Effector memory CD4-positive, alpha-beta T cell (primary cell): ENCODE measurements around the gene EPS8L2.

ENCODE experiments used
- DNase-seq, 3 donors: peaks; one replicate each; pipeline ENCODE4 v3.0.0-alpha.2; 2020
- H3K27ac ChIP-seq: 2 replicates; pipeline ENCODE4 v1.7.0; 2013; ENCODE audit warnings: mild to moderate bottlenecking, low read length, moderate library complexity; ENCODE audit not compliant: insufficient read depth, poor library complexity, severe bottlenecking
- H3K27me3 ChIP-seq: replicated peaks from 2 replicates; pipeline ENCODE4 v1.7.0; 2013; ENCODE audit warnings: mild to moderate bottlenecking, low read length; ENCODE audit not compliant: insufficient read depth, control insufficient read depth, poor library complexity, severe bottlenecking
- H3K36me3 ChIP-seq: 2 replicates; pipeline ENCODE4 v1.7.0; 2013; ENCODE audit warnings: mild to moderate bottlenecking, low read length, moderate library complexity; ENCODE audit not compliant: control insufficient read depth, insufficient read depth
- H3K4me1 ChIP-seq: 2 replicates; pipeline ENCODE4 v1.7.0; 2013; ENCODE audit warnings: low read length, mild to moderate bottlenecking; ENCODE audit not compliant: control insufficient read depth, insufficient read depth, poor library complexity, severe bottlenecking
- H3K4me3 ChIP-seq: 2 replicates; pipeline ENCODE4 v1.7.0; 2013; ENCODE audit warnings: low read length, low read depth, mild to moderate bottlenecking; ENCODE audit not compliant: insufficient read depth, poor library complexity, severe bottlenecking
- H3K9me3 ChIP-seq: 2 replicates; pipeline ENCODE4 v1.7.0; 2013; ENCODE audit warnings: mild to moderate bottlenecking, low read length, moderate library complexity; ENCODE audit not compliant: control insufficient read depth

Gene EPS8L2

GRCh38 chr11:695538-696248, 10.3 kb upstream of the EPS8L2 start, which contains the start of gene TMEM80:
Gene TMEM80, plus strand, starts transcription at chr11:695816. Its CDS starts 12 bp downstream, at chr11:695828.
- Histone ChIP-seq H3K9me3 (no peaks in the 10 kb centered on the region), H3K27me3 (no peaks in the 10 kb centered on the region), H3K4me3 (peak within 1 kb of the TSS; percentile 83), H3K27ac (peak within 1 kb of the TSS; percentile 98), H3K36me3 (no peaks in the 10 kb centered on the region), H3K4me1 (peaks cover 39% of the 10 kb centered on the region)
- DNase-seq, result peak; percentile 92 to 98 (median 96)

- H3K9me3 ChIP-seq, result no peaks in the 10 kb centered on the region
- no peak overlapping the region for H3K4me3 ChIP-seq
- no peak overlapping the region for H3K27ac ChIP-seq
- H3K4me1 ChIP-seq, result peaks cover 26% of the 10 kb centered on the region
- no peaks in the 10 kb centered on the region for H3K27me3 ChIP-seq
- no peaks in the 10 kb centered on the region for H3K36me3 ChIP-seq
- DNase-seq, result no peak
Measured at GRCh38 chr11:696955-697491, 9.0 kb upstream of the EPS8L2 start.

DNA sequence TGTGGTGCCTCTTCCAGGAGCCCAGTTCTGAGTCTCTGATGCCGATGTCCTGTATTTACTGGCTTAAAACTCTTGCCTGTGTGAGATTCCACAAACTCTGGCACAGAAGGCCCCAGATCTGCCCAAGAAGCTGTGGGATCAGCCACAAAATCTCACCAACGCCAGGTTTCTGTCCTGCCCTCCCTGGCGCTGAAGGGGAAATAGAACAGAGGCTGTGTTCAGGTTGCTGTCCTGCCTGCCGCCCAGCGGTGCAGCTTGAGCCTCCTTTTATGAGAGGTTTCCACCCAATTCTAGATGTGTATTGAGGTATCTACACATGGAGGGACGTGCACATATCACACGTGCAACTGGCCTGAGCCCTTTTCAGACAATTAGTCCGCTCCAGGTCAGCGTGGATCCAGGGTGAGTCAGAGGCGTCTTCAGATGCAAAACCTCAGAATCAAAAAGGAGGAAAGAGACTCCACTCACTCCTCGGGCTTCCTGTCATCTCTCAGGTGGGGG, 8.2 kb upstream of the EPS8L2 start:
- H3K27ac ChIP-seq, result no peak overlapping the region

DNA sequence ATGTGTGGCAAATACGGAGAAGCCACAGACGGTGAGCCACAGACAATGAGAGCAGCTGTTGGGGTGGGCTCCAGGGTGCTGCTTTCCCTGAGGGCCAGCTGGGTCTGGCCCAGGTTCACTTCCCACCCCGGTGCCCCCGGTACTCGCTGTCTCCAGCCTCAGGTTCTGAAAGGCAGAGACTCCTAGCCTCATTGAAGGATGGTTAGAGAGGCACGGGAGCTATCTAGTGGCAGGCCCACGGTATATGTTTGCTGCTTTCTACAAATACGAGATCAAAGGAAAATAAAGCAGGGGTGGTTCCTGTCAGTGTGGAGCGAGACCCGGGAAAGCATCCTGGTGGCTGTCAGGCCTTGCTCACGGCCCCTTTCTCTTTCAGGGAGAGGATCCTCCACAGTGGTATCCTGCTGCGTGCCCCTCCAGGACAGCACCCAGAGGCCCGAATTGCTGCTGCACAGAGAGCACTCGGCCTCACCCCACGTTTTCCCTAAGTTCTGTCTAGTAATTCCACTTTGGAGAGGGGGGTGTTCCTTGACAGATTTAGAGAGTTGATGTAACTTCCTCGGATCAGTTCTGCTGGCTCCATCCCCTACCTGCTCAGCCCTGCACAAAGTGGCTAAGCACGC, 7.4 kb upstream of the EPS8L2 start:
- Histone ChIP-seq H3K4me1 (peaks cover 16% of the 10 kb centered on the region), H3K27ac (peak overlapping the region; percentile 11), H3K36me3 (no peaks in the 10 kb centered on the region), H3K9me3 (no peaks in the 10 kb centered on the region), H3K27me3 (no peaks in the 10 kb centered on the region), H3K4me3 (no peak overlapping the region)
- no peak for DNase-seq

More for the DNA sequence above, 8.2 kb upstream of the EPS8L2 start:
- H3K4me3 ChIP-seq, result no peak overlapping the region
- no peaks in the 10 kb centered on the region for H3K27me3 ChIP-seq
- no peak for DNase-seq
- no peaks in the 10 kb centered on the region for H3K9me3 ChIP-seq
- peaks cover 21% of the 10 kb centered on the region for H3K4me1 ChIP-seq
- no peaks in the 10 kb centered on the region for H3K36me3 ChIP-seq

DNA sequence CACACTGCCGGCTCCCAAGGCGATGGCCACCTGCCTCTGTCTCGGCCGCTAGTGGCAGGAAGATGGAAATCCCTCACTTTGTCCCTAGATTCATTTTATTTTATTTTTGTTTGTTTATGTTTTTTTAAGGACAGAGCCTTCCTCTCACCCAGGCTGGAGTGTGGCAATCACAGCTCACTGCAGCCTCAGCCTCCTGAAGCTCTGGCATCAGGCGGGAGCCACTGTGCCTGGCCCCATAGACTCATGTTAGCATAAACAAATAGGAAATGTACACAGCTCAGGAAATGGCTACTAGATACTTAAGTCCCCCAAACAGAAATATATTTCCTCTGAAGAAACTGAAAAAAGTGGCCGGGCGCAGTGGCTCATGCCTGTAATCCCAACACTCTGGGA, 6.9 kb upstream of the EPS8L2 start:
- no peak for DNase-seq
- H3K36me3 ChIP-seq, result no peaks in the 10 kb centered on the region
- no peaks in the 10 kb centered on the region for H3K9me3 ChIP-seq
- no peak overlapping the region for H3K4me3 ChIP-seq
- H3K27ac ChIP-seq, result no peak overlapping the region
- H3K27me3 ChIP-seq, result no peaks in the 10 kb centered on the region
- peaks cover 10% of the 10 kb centered on the region for H3K4me1 ChIP-seq

- no peak for DNase-seq
- no peak overlapping the region for H3K27ac ChIP-seq
- no peaks in the 10 kb centered on the region for H3K9me3 ChIP-seq
- no peaks in the 10 kb centered on the region for H3K36me3 ChIP-seq
- H3K27me3 ChIP-seq, result no peaks in the 10 kb centered on the region
- H3K4me3 ChIP-seq, result no peak overlapping the region
- peaks cover 9% of the 10 kb centered on the region for H3K4me1 ChIP-seq
Measured at GRCh38 chr11:699753-700152, 6.3 kb upstream of the EPS8L2 start.

DNA sequence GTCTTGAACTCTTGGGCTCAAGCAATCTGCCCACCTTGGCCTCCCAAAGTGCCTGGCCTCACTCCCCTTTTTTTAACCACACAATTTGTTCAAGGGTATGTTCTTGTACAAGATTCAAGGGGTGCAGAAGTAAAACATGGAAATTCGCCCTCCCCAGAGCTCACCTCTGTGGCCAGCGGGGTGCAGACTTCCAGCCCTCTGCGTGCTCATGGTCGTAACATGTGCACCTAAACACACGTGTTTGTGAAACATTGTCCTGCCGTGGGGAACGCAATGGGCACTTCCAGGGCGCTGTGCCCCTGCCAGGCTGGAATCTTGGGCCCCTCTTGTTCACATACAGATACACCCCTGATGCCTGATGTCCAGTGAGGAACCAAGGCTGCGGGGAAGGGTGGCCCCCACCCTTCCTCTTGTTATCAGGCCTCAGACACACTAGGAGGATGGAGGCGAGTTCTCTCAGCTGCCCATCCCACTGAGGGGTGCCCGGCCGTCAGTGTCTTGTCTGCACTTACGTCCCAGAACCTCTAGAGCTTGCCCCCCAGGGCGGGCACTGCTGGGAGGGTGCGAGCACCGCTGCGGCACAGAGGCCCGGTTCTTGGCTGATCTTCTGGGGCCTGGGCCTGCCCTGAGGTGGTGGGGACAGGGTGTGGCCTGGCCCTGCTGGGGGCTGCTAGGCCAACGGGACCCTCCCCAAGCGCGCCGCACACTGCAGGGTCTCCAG, 4.1 kb upstream of the EPS8L2 start:
- no peak overlapping the region for H3K27ac ChIP-seq
- H3K4me3 ChIP-seq, result no peak overlapping the region
- DNase-seq, result no peak
- no peaks in the 10 kb centered on the region for H3K9me3 ChIP-seq
- H3K4me1 ChIP-seq, result peaks cover 14% of the 10 kb centered on the region
- H3K27me3 ChIP-seq, result peaks cover 9% of the 10 kb centered on the region
- H3K36me3 ChIP-seq, result no peaks in the 10 kb centered on the region

GRCh38 chr11:702462-703461, 3.3 kb upstream of the EPS8L2 start:
- peaks cover 15% of the 10 kb centered on the region for H3K4me1 ChIP-seq

GRCh38 chr11:703506-703905, 2.5 kb upstream of the EPS8L2 start:
- H3K27ac ChIP-seq, result no peak overlapping the region
- no peaks in the 10 kb centered on the region for H3K9me3 ChIP-seq
- H3K27me3 ChIP-seq, result peaks cover 16% of the 10 kb centered on the region
- DNase-seq, result no peak
- H3K36me3 ChIP-seq, result no peaks in the 10 kb centered on the region
- H3K4me3 ChIP-seq, result no peak overlapping the region
- peaks cover 15% of the 10 kb centered on the region for H3K4me1 ChIP-seq

More at GRCh38 chr11:702462-703461, 3.3 kb upstream of the EPS8L2 start:
- H3K27ac ChIP-seq, result no peak overlapping the region
- H3K4me3 ChIP-seq, result no peak overlapping the region
- H3K27me3 ChIP-seq, result peaks cover 16% of the 10 kb centered on the region
- DNase-seq, result no peak
- no peaks in the 10 kb centered on the region for H3K9me3 ChIP-seq
- no peaks in the 10 kb centered on the region for H3K36me3 ChIP-seq
